HEK293 (cell line): ENCODE results near the gene HAUS6.
A peak's percentile ranks its signal among the peaks of the same experiment; 100 is the strongest.

ENCODE experiments used
- GLIS1 ChIP-seq: fragments of 450-650 bp; formaldehyde crosslinking; IDR thresholded peaks from 2 replicates; pipeline ENCODE4 v1.5.1; 2016; ENCODE audit warnings: missing biosample characterization, missing genetic modification characterization
- OVOL3 ChIP-seq: fragments of 450-650 bp; formaldehyde crosslinking; IDR thresholded peaks from 2 replicates; pipeline ENCODE4 v1.5.1; 2016; ENCODE audit warnings: missing biosample characterization, missing genetic modification characterization
- SCRT2 ChIP-seq: fragments of 450-650 bp; formaldehyde crosslinking; IDR thresholded peaks from 2 replicates; pipeline ENCODE4 v1.5.1; 2016; ENCODE audit warnings: missing biosample characterization, missing genetic modification characterization
- SP3 ChIP-seq: fragments of 450-650 bp; formaldehyde crosslinking; IDR thresholded peaks from 2 replicates; pipeline ENCODE4 v1.5.1; 2016; ENCODE audit warnings: missing biosample characterization, missing genetic modification characterization
- YY1 ChIP-seq: fragments of 450-650 bp; formaldehyde crosslinking; IDR thresholded peaks from 2 replicates; pipeline ENCODE4 v1.5.1; 2018; ENCODE audit warnings: missing biosample characterization, missing genetic modification characterization
- ZBTB8A ChIP-seq: fragments of 450-650 bp; formaldehyde crosslinking; IDR thresholded peaks from 2 replicates; pipeline ENCODE4 v1.5.1; 2016; ENCODE audit warnings: missing biosample characterization, missing genetic modification characterization
- ZFP37 ChIP-seq: fragments of 450-650 bp; formaldehyde crosslinking; IDR thresholded peaks from 2 replicates; pipeline ENCODE4 v1.5.1; 2016; ENCODE audit warnings: missing biosample characterization, missing genetic modification characterization
- ZNF214 ChIP-seq: fragments of 450-650 bp; formaldehyde crosslinking; IDR thresholded peaks from 2 replicates; pipeline ENCODE4 v1.5.1; 2017; ENCODE audit warnings: missing biosample characterization, mild to moderate bottlenecking, missing genetic modification characterization, borderline replicate concordance
- ZNF292 ChIP-seq: fragments of 450-650 bp; formaldehyde crosslinking; IDR thresholded peaks from 2 replicates; pipeline ENCODE4 v1.5.1; 2016; ENCODE audit warnings: low read depth, missing biosample characterization, missing genetic modification characterization, borderline replicate concordance
- ZNF335 ChIP-seq: fragments of 450-650 bp; formaldehyde crosslinking; conservative IDR thresholded peaks from 2 replicates; pipeline ENCODE4 v1.5.1; 2016; ENCODE audit warnings: missing biosample characterization, missing genetic modification characterization
- ZNF341 ChIP-seq: fragments of 450-650 bp; formaldehyde crosslinking; IDR thresholded peaks from 2 replicates; pipeline ENCODE4; 2016; ENCODE audit warnings: low read depth, missing biosample characterization, missing genetic modification characterization
- ZNF426 ChIP-seq: fragments of 450-650 bp; formaldehyde crosslinking; IDR thresholded peaks from 2 replicates; pipeline ENCODE4 v1.5.1; 2017; ENCODE audit warnings: missing biosample characterization, missing genetic modification characterization, mild to moderate bottlenecking, inconsistent platforms, moderate library complexity
- ZNF433 ChIP-seq: fragments of 450-650 bp; formaldehyde crosslinking; IDR thresholded peaks from 2 replicates; pipeline ENCODE4 v1.5.1; 2016; ENCODE audit warnings: missing biosample characterization, missing genetic modification characterization, low read depth
- ZNF544 ChIP-seq: fragments of 450-650 bp; formaldehyde crosslinking; IDR thresholded peaks from 2 replicates; pipeline ENCODE4 v1.5.0; 2017; ENCODE audit warnings: missing biosample characterization, missing genetic modification characterization
- ZNF558 ChIP-seq: fragments of 450-650 bp; formaldehyde crosslinking; IDR thresholded peaks from 2 replicates; pipeline ENCODE4 v1.5.1; 2016; ENCODE audit warnings: missing biosample characterization, missing genetic modification characterization
- ZNF596 ChIP-seq: fragments of 450-650 bp; IDR thresholded peaks from 2 replicates; pipeline ENCODE4 v1.5.0; 2018; ENCODE audit warnings: missing biosample characterization, mild to moderate bottlenecking, missing genetic modification characterization, moderate library complexity
- ZNF624 ChIP-seq: fragments of 450-650 bp; formaldehyde crosslinking; IDR thresholded peaks from 2 replicates; pipeline ENCODE4 v1.5.1; 2017; ENCODE audit warnings: missing biosample characterization, missing genetic modification characterization
- ZNF76 ChIP-seq: fragments of 450-650 bp; formaldehyde crosslinking; IDR thresholded peaks from 2 replicates; pipeline ENCODE4; 2016; ENCODE audit warnings: low read depth, missing biosample characterization, missing genetic modification characterization, borderline replicate concordance
- ZNF776 ChIP-seq: fragments of 450-650 bp; formaldehyde crosslinking; IDR thresholded peaks from 2 replicates; pipeline ENCODE4 v1.5.0; 2017; ENCODE audit warnings: missing biosample characterization, missing genetic modification characterization, borderline replicate concordance
- ZSCAN30 ChIP-seq: fragments of 450-650 bp; IDR thresholded peaks from 2 replicates; pipeline ENCODE4 v1.5.1; 2018; ENCODE audit warnings: missing biosample characterization, mild to moderate bottlenecking, missing genetic modification characterization, moderate library complexity
- TF ChIP-seq, protein P1 (sequence below): fragments of 450-650 bp; formaldehyde crosslinking; IDR thresholded peaks from 2 replicates; pipeline ENCODE4 v1.5.1; 2016; ENCODE audit warnings: missing biosample characterization, missing genetic modification characterization
- TF ChIP-seq, protein P2 (sequence below): fragments of 450-650 bp; formaldehyde crosslinking; conservative IDR thresholded peaks from 2 replicates; pipeline ENCODE4 v1.5.1; 2016; ENCODE audit warnings: low read depth, missing biosample characterization, missing genetic modification characterization
- TF ChIP-seq, protein P3 (sequence below): fragments of 450-650 bp; formaldehyde crosslinking; IDR thresholded peaks from 2 replicates; pipeline ENCODE4 v1.5.0; 2017; ENCODE audit warnings: missing biosample characterization, missing genetic modification characterization, borderline replicate concordance
- TF ChIP-seq, protein P4 (sequence below): fragments of 450-650 bp; formaldehyde crosslinking; IDR thresholded peaks from 2 replicates; pipeline ENCODE4 v1.5.1; 2017; ENCODE audit warnings: missing biosample characterization, missing genetic modification characterization
- TF ChIP-seq, protein P5 (sequence below): fragments of 450-650 bp; formaldehyde crosslinking; IDR thresholded peaks from 2 replicates; pipeline ENCODE4 v1.5.1; 2016; ENCODE audit warnings: missing biosample characterization, missing genetic modification characterization

Gene HAUS6

DNA sequence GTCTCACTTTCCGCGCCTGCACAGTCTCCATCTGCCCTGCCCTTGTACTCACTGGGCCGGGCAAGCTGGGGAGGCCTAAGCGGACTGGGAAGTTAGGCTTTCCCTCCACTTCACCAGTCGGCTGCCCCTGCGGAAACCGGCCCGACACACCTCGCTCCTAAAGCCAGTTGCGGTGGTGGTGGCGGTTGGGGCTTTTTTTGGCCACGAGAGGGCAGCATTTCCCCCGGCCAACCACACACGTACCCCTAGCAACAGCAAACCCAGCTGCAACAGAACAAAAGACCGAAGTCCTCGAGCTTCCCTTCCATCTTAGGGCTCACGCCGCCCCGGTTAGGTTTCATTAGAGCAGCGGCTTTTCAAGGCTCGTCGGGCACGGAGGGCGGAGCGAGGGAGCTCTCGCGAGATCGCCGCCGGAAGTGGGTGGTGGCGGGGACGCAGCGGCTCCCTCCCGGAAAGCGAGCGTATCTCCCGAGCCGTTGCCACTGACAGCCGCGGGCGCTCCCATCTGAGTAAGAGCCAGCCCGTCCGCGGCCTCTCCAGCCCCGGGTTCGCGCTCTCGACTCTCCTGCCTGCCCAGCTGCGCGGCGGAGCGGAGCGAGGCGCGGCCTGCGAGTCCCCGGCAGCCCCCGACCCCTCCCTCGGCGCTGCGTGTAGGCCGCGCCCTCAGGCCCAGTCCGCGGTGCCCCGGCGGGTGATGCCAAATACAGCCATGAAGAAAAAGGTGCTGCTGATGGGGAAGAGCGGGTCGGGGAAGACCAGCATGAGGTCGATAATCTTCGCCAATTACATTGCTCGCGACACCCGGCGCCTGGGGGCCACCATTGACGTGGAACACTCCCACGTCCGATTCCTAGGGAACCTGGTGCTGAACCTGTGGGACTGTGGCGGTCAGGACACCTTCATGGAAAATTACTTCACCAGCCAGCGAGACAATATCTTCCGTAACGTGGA, 53.5 kb downstream of the HAUS6 start, which contains the start of gene RRAGA (continued):
- TF ChIP-seq ZNF558 (tag by site-specific recombination), result peak; percentile 54; the same call in 1 of the 2 replicates
- TF ChIP-seq OVOL3 (tag by site-specific recombination), result no peak
- peak; percentile 83 for TF ChIP-seq ZNF76 (tag by site-specific recombination)
- TF ChIP-seq ZSCAN30 (tag by site-specific recombination), result peak; percentile 71; the same call in 1 of the 2 replicates
- TF ChIP-seq ZFP37 (tag by site-specific recombination), result peak; percentile 90
- TF ChIP-seq YY1 (tag by site-specific recombination), result no peak; the same call in 1 of the 2 replicates
- no peak for TF ChIP-seq ZNF214 (tag by site-specific recombination)
- TF ChIP-seq, protein P1, sequence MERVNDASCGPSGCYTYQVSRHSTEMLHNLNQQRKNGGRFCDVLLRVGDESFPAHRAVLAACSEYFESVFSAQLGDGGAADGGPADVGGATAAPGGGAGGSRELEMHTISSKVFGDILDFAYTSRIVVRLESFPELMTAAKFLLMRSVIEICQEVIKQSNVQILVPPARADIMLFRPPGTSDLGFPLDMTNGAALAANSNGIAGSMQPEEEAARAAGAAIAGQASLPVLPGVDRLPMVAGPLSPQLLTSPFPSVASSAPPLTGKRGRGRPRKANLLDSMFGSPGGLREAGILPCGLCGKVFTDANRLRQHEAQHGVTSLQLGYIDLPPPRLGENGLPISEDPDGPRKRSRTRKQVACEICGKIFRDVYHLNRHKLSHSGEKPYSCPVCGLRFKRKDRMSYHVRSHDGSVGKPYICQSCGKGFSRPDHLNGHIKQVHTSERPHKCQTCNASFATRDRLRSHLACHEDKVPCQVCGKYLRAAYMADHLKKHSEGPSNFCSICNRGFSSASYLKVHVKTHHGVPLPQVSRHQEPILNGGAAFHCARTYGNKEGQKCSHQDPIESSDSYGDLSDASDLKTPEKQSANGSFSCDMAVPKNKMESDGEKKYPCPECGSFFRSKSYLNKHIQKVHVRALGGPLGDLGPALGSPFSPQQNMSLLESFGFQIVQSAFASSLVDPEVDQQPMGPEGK, result peak; percentile 86
- no peak for TF ChIP-seq ZNF544
- TF ChIP-seq ZNF776 (tag by site-specific recombination), result no peak
- TF ChIP-seq, protein P2, sequence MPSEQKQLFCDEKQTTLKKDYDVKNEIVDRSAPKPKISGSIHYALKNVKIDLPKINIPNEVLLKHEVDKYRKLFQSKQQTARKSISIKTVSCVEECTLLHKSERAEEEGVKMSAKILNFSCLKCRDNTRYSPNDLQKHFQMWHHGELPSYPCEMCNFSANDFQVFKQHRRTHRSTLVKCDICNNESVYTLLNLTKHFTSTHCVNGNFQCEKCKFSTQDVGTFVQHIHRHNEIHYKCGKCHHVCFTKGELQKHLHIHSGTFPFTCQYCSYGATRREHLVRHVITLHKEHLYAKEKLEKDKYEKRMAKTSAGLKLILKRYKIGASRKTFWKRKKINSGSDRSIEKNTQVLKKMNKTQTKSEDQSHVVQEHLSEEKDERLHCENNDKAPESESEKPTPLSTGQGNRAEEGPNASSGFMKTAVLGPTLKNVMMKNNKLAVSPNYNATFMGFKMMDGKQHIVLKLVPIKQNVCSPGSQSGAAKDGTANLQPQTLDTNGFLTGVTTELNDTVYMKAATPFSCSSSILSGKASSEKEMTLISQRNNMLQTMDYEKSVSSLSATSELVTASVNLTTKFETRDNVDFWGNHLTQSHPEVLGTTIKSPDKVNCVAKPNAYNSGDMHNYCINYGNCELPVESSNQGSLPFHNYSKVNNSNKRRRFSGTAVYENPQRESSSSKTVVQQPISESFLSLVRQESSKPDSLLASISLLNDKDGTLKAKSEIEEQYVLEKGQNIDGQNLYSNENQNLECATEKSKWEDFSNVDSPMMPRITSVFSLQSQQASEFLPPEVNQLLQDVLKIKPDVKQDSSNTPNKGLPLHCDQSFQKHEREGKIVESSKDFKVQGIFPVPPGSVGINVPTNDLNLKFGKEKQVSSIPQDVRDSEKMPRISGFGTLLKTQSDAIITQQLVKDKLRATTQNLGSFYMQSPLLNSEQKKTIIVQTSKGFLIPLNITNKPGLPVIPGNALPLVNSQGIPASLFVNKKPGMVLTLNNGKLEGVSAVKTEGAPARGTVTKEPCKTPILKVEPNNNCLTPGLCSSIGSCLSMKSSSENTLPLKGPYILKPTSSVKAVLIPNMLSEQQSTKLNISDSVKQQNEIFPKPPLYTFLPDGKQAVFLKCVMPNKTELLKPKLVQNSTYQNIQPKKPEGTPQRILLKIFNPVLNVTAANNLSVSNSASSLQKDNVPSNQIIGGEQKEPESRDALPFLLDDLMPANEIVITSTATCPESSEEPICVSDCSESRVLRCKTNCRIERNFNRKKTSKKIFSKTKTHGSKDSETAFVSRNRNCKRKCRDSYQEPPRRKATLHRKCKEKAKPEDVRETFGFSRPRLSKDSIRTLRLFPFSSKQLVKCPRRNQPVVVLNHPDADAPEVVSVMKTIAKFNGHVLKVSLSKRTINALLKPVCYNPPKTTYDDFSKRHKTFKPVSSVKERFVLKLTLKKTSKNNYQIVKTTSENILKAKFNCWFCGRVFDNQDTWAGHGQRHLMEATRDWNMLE, result peak; percentile 52
- peak; percentile 9 for TF ChIP-seq ZNF335 (tag by site-specific recombination)
- TF ChIP-seq, protein P3, sequence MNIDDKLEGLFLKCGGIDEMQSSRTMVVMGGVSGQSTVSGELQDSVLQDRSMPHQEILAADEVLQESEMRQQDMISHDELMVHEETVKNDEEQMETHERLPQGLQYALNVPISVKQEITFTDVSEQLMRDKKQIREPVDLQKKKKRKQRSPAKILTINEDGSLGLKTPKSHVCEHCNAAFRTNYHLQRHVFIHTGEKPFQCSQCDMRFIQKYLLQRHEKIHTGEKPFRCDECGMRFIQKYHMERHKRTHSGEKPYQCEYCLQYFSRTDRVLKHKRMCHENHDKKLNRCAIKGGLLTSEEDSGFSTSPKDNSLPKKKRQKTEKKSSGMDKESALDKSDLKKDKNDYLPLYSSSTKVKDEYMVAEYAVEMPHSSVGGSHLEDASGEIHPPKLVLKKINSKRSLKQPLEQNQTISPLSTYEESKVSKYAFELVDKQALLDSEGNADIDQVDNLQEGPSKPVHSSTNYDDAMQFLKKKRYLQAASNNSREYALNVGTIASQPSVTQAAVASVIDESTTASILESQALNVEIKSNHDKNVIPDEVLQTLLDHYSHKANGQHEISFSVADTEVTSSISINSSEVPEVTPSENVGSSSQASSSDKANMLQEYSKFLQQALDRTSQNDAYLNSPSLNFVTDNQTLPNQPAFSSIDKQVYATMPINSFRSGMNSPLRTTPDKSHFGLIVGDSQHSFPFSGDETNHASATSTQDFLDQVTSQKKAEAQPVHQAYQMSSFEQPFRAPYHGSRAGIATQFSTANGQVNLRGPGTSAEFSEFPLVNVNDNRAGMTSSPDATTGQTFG, result no peak
- TF ChIP-seq ZNF292, result no peak
- TF ChIP-seq, protein P4, sequence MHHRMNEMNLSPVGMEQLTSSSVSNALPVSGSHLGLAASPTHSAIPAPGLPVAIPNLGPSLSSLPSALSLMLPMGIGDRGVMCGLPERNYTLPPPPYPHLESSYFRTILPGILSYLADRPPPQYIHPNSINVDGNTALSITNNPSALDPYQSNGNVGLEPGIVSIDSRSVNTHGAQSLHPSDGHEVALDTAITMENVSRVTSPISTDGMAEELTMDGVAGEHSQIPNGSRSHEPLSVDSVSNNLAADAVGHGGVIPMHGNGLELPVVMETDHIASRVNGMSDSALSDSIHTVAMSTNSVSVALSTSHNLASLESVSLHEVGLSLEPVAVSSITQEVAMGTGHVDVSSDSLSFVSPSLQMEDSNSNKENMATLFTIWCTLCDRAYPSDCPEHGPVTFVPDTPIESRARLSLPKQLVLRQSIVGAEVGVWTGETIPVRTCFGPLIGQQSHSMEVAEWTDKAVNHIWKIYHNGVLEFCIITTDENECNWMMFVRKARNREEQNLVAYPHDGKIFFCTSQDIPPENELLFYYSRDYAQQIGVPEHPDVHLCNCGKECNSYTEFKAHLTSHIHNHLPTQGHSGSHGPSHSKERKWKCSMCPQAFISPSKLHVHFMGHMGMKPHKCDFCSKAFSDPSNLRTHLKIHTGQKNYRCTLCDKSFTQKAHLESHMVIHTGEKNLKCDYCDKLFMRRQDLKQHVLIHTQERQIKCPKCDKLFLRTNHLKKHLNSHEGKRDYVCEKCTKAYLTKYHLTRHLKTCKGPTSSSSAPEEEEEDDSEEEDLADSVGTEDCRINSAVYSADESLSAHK (tag by site-specific recombination), result 0 out of 2 replicates have a peak, but pooled peaks have one; percentile 21
- TF ChIP-seq ZBTB8A, result peak; percentile 88
- no peak for TF ChIP-seq ZNF433
- TF ChIP-seq SCRT2 (tag by site-specific recombination), result peak; percentile 98
- no peak for TF ChIP-seq ZNF624 (tag by site-specific recombination)
- TF ChIP-seq, protein P5, sequence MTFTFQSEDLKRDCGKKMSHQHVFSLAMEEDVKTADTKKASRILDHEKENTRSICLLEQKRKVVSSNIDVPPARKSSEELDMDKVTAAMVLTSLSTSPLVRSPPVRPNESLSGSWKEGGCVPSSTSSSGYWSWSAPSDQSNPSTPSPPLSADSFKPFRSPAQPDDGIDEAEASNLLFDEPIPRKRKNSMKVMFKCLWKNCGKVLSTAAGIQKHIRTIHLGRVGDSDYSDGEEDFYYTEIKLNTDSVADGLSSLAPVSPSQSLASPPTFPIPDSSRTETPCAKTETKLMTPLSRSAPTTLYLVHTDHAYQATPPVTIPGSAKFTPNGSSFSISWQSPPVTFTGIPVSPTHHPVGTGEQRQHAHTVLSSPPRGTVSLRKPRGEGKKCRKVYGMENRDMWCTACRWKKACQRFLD, result no peak
- peak; percentile 47; the same call in 1 of the 2 replicates for TF ChIP-seq GLIS1 (tag by site-specific recombination)
- no peak for TF ChIP-seq ZNF426 (tag by site-specific recombination)
- peak; percentile 96 for TF ChIP-seq ZNF341
- TF ChIP-seq SP3 (tag by site-specific recombination), result peak; percentile 84
- TF ChIP-seq ZNF596 (tag by site-specific recombination), result 0 out of 2 replicates have a peak, but pooled peaks have one; percentile 29
